ENCODE results near the gene CARD11. TPM values are rescaled to one million over a fixed set of nuclear protein-coding genes. Genes with fewer than 3 reads are reported as not detected.

The CARD11 gene
- polyA plus RNA-seq, 1 donor from 2014 or later, result not detected

- TF ChIP-seq CTCF (IDR thresholded peaks at IDR 0.05; ENCODE audit: poor library complexity, severe bottlenecking), result no peak
These were observed 150.2 kb downstream of the CARD11 start (continued) for GRCh38 chr7:2893411-2893861.

- no peaks in the 10 kb centered on the region for H3K79me2 ChIP-seq (replicated peaks; ENCODE audit: insufficient read depth, low read length)
- no peaks in the 10 kb centered on the region for H3K9me2 ChIP-seq (ENCODE audit: insufficient read depth, low read length)
- peak; percentile 41 for TF ChIP-seq POLR2AphosphoS5 (IDR thresholded peaks at IDR 0.05)
- no peak for TF ChIP-seq EZH2 (IDR thresholded peaks at IDR 0.05; ENCODE audit: borderline replicate concordance, insufficient read depth, low read length, poor library complexity, severe bottlenecking)
- no peak overlapping the region for H3K27ac ChIP-seq (ENCODE audit: low read length)
- no peaks in the 10 kb centered on the region for H3K27me3 ChIP-seq (ENCODE audit: insufficient read depth, low read depth, low read length)
- H3K4me3 ChIP-seq (ENCODE audit: low read length), result no peak overlapping the region
- no peak overlapping the region for H3K9ac ChIP-seq (ENCODE audit: low read length)
- no peak overlapping the region for H3K4me2 ChIP-seq (ENCODE audit: low read length)
- H4K20me1 ChIP-seq (ENCODE audit: insufficient read depth), result no peaks in the 10 kb centered on the region
- no peaks in the 10 kb centered on the region for H3K9me3 ChIP-seq (ENCODE audit: low read length)
- H3K36me3 ChIP-seq (ENCODE audit: insufficient read depth, low read length), result no peaks in the 10 kb centered on the region
- no peaks in the 10 kb centered on the region for H3F3A ChIP-seq (ENCODE audit: insufficient read depth, low read length, poor library complexity, severe bottlenecking)
- H2AFZ ChIP-seq (ENCODE audit: low read depth, low read length), result no peak overlapping the region
These were observed 151.1 kb downstream of the CARD11 start for GRCh38 chr7:2892549-2892948.

- Histone ChIP-seq H3F3A (ENCODE audit: insufficient read depth, low read length, poor library complexity, severe bottlenecking) (no peaks in the 10 kb centered on the region), H2AFZ (ENCODE audit: low read depth, low read length) (no peak overlapping the region), H3K9me3 (ENCODE audit: low read length) (no peaks in the 10 kb centered on the region), H3K27me3 (ENCODE audit: insufficient read depth, low read depth, low read length) (no peaks in the 10 kb centered on the region), H3K36me3 (ENCODE audit: insufficient read depth, low read length) (no peaks in the 10 kb centered on the region), H4K20me1 (ENCODE audit: insufficient read depth) (no peaks in the 10 kb centered on the region), H3K79me2 (replicated peaks; ENCODE audit: insufficient read depth, low read length) (no peaks in the 10 kb centered on the region), H3K9ac (ENCODE audit: low read length) (no peak overlapping the region), H3K4me3 (ENCODE audit: low read length) (no peak overlapping the region), H3K27ac (ENCODE audit: low read length) (no peak overlapping the region), H3K4me2 (ENCODE audit: low read length) (no peak overlapping the region), H3K9me2 (ENCODE audit: insufficient read depth, low read length) (no peaks in the 10 kb centered on the region)
- TF ChIP-seq TAF1 (IDR thresholded peaks at IDR 0.05; ENCODE audit: low read depth), result no peak
- no peak for TF ChIP-seq RAD21 (conservative IDR thresholded peaks at IDR 0.05)
- TF ChIP-seq POLR2AphosphoS5 (IDR thresholded peaks at IDR 0.05), result no peak
- no peak for TF ChIP-seq MXI1 (conservative IDR thresholded peaks at IDR 0.05; ENCODE audit: poor library complexity, severe bottlenecking)
- TF ChIP-seq EP300 (conservative IDR thresholded peaks at IDR 0.05; ENCODE audit: poor library complexity, severe bottlenecking), result no peak
- TF ChIP-seq CTCF (IDR thresholded peaks at IDR 0.05; ENCODE audit: poor library complexity, severe bottlenecking), result no peak
- TF ChIP-seq REST (IDR thresholded peaks at IDR 0.05; ENCODE audit: borderline replicate concordance), result no peak
- no peak for TF ChIP-seq SMC3 (conservative IDR thresholded peaks at IDR 0.05; ENCODE audit: poor library complexity)
- no peak for TF ChIP-seq EZH2 (IDR thresholded peaks at IDR 0.05; ENCODE audit: borderline replicate concordance, insufficient read depth, low read length, poor library complexity, severe bottlenecking)
These were observed 155.9 kb downstream of the CARD11 start for GRCh38 chr7:2887816-2888215.
